Activated CD4-positive, CD25-positive, alpha-beta regulatory T cell treated with anti-CD3 and anti-CD28 coated beads, Interleukin-2, amount 50 U/mL, for 24 hours (primary cell): ENCODE data around the gene SERPINC1.
"Not testable (repeated sequence)": the region's sequence is repeated elsewhere in the genome, so short reads cannot be mapped to it uniquely, and the experiment has no call there.

Experiments
- ATAC-seq, 2 donors: fragments of 150-1000 bp; cut with Tn5 transposase; one replicate each; pipeline ENCODE4 v1.10.0; 2021; ENCODE audit warnings: mild to moderate bottlenecking in 1 of 2, moderate library complexity in 1 of 2

SERPINC1 gene

GRCh38 chr1:173889885-173890284, 27.2 kb downstream of the SERPINC1 start:
- no peak for ATAC-seq

GRCh38 chr1:173888749-173889148, 28.4 kb downstream of the SERPINC1 start:
- no peak for ATAC-seq

- ATAC-seq, result peak; percentile 55 to 63
Measured at GRCh38 chr1:173887627-173888026, 29.5 kb downstream of the SERPINC1 start.

- no peak for ATAC-seq
Measured at GRCh38 chr1:173886746-173887611, 30.1 kb downstream of the SERPINC1 start.

GRCh38 chr1:173884701-173885100, 32.4 kb downstream of the SERPINC1 start:
- no peak for ATAC-seq

- ATAC-seq, result not testable (repeated sequence)
Measured at GRCh38 chr1:173881117-173881516, 36.0 kb downstream of the SERPINC1 start.

- ATAC-seq, result no peak
Measured at GRCh38 chr1:173878251-173878650, 38.9 kb downstream of the SERPINC1 start.

GRCh38 chr1:173876732-173877131, 40.4 kb downstream of the SERPINC1 start:
- no peak for ATAC-seq

- ATAC-seq, result no peak
Measured at GRCh38 chr1:173871500-173871899, 45.6 kb downstream of the SERPINC1 start.

- ATAC-seq, result no peak
Measured at GRCh38 chr1:173871091-173871490, 46.0 kb downstream of the SERPINC1 start.

GRCh38 chr1:173870252-173871075, 46.7 kb downstream of the SERPINC1 start:
- peak in 1 of 2 donors; percentile 6 for ATAC-seq

GRCh38 chr1:173869021-173869359, 48.1 kb downstream of the SERPINC1 start:
- no peak for ATAC-seq

- ATAC-seq, result peak; percentile 54 to 62
Measured at GRCh38 chr1:173868266-173869020, 48.7 kb downstream of the SERPINC1 start, which contains the start of gene ZBTB37. TSS of gene ZBTB37 (plus strand) at chr1:173868380. CDS start at chr1:173870226, 1,846 bp downstream.

GRCh38 chr1:173867753-173868265, 49.3 kb downstream of the SERPINC1 start, which contains the start of gene GAS5:
TSS of gene GAS5 (minus strand) at chr1:173867989.
- peak; percentile 75 to 78 for ATAC-seq

- no peak for ATAC-seq
Measured at GRCh38 chr1:173867141-173867752, 49.9 kb downstream of the SERPINC1 start.

- ATAC-seq, result no peak
Measured at GRCh38 chr1:173866413-173867115, 50.6 kb downstream of the SERPINC1 start.

- ATAC-seq, result no peak
Measured at GRCh38 chr1:173865468-173866164, 51.5 kb downstream of the SERPINC1 start.

- no peak for ATAC-seq
Measured at GRCh38 chr1:173864179-173864867, 52.8 kb downstream of the SERPINC1 start.

GRCh38 chr1:173863224-173864161, 53.6 kb downstream of the SERPINC1 start:
- no peak for ATAC-seq
